Tibial nerve (tissue), 4 donors: ENCODE results near the gene MCC.

Source experiments
- EP300 ChIP-seq, 2 donors: sonication (generic); formaldehyde crosslinking; IDR thresholded peaks; one replicate each; pipeline ENCODE4 v1.6.1; 2017; ENCODE audit warnings: antibody characterized with exemption in 2 of 2, mild to moderate bottlenecking in 1 of 2
- POLR2A ChIP-seq, 2 donors: fragments of 450-650 bp; IDR thresholded peaks; one replicate each; pipeline ENCODE4 v1.6.1; 2017; ENCODE audit warnings: antibody characterized with exemption in 2 of 2, mild to moderate bottlenecking in 2 of 2, moderate library complexity in 2 of 2
- TF ChIP-seq, protein P1 (sequence below), 5 experiments: fragments of 200-600 bp in 3 of 5; fragments of 450-650 bp in 2 of 5; sonication (generic) in 3 of 5; IDR thresholded peaks; one replicate each; pipeline ENCODE4 v1.5.1; 2016 to 2019; ENCODE audit warnings: antibody characterized with exemption in 5 of 5, mild to moderate bottlenecking in 3 of 5, moderate library complexity in 2 of 5

DNA sequence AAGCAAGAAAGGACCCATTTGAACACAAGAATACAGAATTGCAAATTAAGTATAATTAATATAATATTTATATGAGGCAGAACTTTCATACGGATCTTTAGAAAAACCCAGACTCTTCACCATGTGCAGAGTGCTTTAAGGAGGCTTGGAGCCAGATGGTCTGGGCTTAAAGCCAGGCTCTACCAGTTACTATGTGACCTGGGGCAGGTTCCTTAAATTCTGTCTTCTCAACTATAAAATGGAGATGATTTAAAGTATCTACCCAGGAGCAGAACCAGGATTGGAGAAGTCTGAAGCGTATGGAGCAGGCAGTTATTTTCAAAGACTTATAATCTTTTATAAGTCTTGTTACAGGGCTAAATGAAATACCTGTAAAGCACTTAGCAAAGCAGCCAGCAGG lies 255.6 kb downstream of the MCC start:
- TF ChIP-seq, protein P1, sequence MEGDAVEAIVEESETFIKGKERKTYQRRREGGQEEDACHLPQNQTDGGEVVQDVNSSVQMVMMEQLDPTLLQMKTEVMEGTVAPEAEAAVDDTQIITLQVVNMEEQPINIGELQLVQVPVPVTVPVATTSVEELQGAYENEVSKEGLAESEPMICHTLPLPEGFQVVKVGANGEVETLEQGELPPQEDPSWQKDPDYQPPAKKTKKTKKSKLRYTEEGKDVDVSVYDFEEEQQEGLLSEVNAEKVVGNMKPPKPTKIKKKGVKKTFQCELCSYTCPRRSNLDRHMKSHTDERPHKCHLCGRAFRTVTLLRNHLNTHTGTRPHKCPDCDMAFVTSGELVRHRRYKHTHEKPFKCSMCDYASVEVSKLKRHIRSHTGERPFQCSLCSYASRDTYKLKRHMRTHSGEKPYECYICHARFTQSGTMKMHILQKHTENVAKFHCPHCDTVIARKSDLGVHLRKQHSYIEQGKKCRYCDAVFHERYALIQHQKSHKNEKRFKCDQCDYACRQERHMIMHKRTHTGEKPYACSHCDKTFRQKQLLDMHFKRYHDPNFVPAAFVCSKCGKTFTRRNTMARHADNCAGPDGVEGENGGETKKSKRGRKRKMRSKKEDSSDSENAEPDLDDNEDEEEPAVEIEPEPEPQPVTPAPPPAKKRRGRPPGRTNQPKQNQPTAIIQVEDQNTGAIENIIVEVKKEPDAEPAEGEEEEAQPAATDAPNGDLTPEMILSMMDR (IDR thresholded peaks at IDR 0.05), result no peak
- TF ChIP-seq EP300 (IDR thresholded peaks at IDR 0.05) (no peak), POLR2A (IDR thresholded peaks at IDR 0.05) (no peak)
